Parathyroid adenoma (tissue), 2 donors: ENCODE data around the gene HERC4.
"Not testable (repeated sequence)": the region's sequence is repeated elsewhere in the genome, so short reads cannot be mapped to it uniquely, and the experiment has no call there.

ENCODE experiments used
- H2AFZ ChIP-seq: fragments of 300-600 bp; sonication (generic); one replicate; pipeline ENCODE4 v1.7.0; 2017; ENCODE audit warnings: antibody characterized with exemption, mild to moderate bottlenecking
- H3K27ac ChIP-seq: fragments of 300-600 bp; sonication (generic); one replicate; pipeline ENCODE4 v1.7.0; 2017
- H3K27me3 ChIP-seq: fragments of 300-600 bp; sonication (generic); one replicate; pipeline ENCODE4 v1.7.0; 2017; ENCODE audit warnings: low read length; ENCODE audit not compliant: control insufficient read depth, insufficient read depth
- H3K36me3 ChIP-seq: fragments of 300-600 bp; sonication (generic); one replicate; pipeline ENCODE4 v1.7.0; 2017; ENCODE audit warnings: low read length; ENCODE audit not compliant: control insufficient read depth, insufficient read depth
- H3K4me1 ChIP-seq: fragments of 300-600 bp; sonication (generic); one replicate; pipeline ENCODE4 v1.7.0; 2017; ENCODE audit warnings: control low read depth
- H3K4me2 ChIP-seq: fragments of 300-600 bp; sonication (generic); one replicate; pipeline ENCODE4 v1.7.0; 2017; ENCODE audit warnings: low read length
- H3K4me3 ChIP-seq: fragments of 300-600 bp; sonication (generic); one replicate; pipeline ENCODE4 v1.7.0; 2017; ENCODE audit warnings: low read depth, low read length
- H3K79me2 ChIP-seq: fragments of 300-600 bp; sonication (generic); one replicate; pipeline ENCODE4 v1.7.0; 2017; ENCODE audit warnings: control low read depth
- H3K9ac ChIP-seq: fragments of 300-600 bp; sonication (generic); one replicate; pipeline ENCODE4 v1.7.0; 2017; ENCODE audit warnings: mild to moderate bottlenecking
- H3K9me3 ChIP-seq: fragments of 300-600 bp; sonication (generic); one replicate; pipeline ENCODE4 v1.7.0; 2017; ENCODE audit warnings: low read length; ENCODE audit not compliant: control insufficient read depth
- CTCF ChIP-seq: fragments of 300-600 bp; sonication (generic); IDR thresholded peaks from one replicate; pipeline ENCODE4 v1.7.0; 2017; ENCODE audit warnings: antibody characterized with exemption, mild to moderate bottlenecking
- donor health status: primary hyperparathyroidism.

Gene HERC4

GRCh38 chr10:68081916-68082315 lies 6.8 kb upstream of the HERC4 start:
- no peak overlapping the region for H3K4me2 ChIP-seq
- H3K4me1 ChIP-seq, result no peaks in the 10 kb centered on the region
- no peak overlapping the region for H3K27ac ChIP-seq
- no peaks in the 10 kb centered on the region for H3K79me2 ChIP-seq
- H3K36me3 ChIP-seq, result no peaks in the 10 kb centered on the region
- no peaks in the 10 kb centered on the region for H3K9me3 ChIP-seq
- no peak overlapping the region for H2AFZ ChIP-seq
- TF ChIP-seq CTCF, result no peak
- H3K27me3 ChIP-seq, result no peaks in the 10 kb centered on the region
- H3K4me3 ChIP-seq, result no peak overlapping the region
- no peak overlapping the region for H3K9ac ChIP-seq

- TF ChIP-seq CTCF, result no peak
- Histone ChIP-seq H3K4me1 (no peaks in the 10 kb centered on the region), H2AFZ (no peak overlapping the region), H3K4me3 (no peak overlapping the region), H3K79me2 (no peaks in the 10 kb centered on the region), H3K9me3 (no peaks in the 10 kb centered on the region), H3K27ac (no peak overlapping the region), H3K27me3 (no peaks in the 10 kb centered on the region), H3K9ac (no peak overlapping the region), H3K36me3 (no peaks in the 10 kb centered on the region), H3K4me2 (no peak overlapping the region)
Observed at GRCh38 chr10:68080853-68081431, 5.9 kb upstream of the HERC4 start.

- no peak overlapping the region for H3K4me2 ChIP-seq
- H3K79me2 ChIP-seq, result peaks cover under 1% of the 10 kb centered on the region
- H3K9ac ChIP-seq, result no peak overlapping the region
- H3K27me3 ChIP-seq, result no peaks in the 10 kb centered on the region
- H3K27ac ChIP-seq, result no peak overlapping the region
- TF ChIP-seq CTCF, result no peak
- H3K4me1 ChIP-seq, result peaks cover 5% of the 10 kb centered on the region
- H2AFZ ChIP-seq, result no peak overlapping the region
- no peaks in the 10 kb centered on the region for H3K36me3 ChIP-seq
- H3K4me3 ChIP-seq, result no peak overlapping the region
- no peaks in the 10 kb centered on the region for H3K9me3 ChIP-seq
Observed at GRCh38 chr10:68079434-68079833, 4.4 kb upstream of the HERC4 start.

- no peaks in the 10 kb centered on the region for H3K9me3 ChIP-seq
- no peaks in the 10 kb centered on the region for H3K36me3 ChIP-seq
- no peak overlapping the region for H3K4me2 ChIP-seq
- no peak overlapping the region for H2AFZ ChIP-seq
- H3K9ac ChIP-seq, result no peak overlapping the region
- no peak for TF ChIP-seq CTCF
- H3K4me1 ChIP-seq, result peaks cover 5% of the 10 kb centered on the region
- H3K27ac ChIP-seq, result no peak overlapping the region
- no peaks in the 10 kb centered on the region for H3K27me3 ChIP-seq
- H3K79me2 ChIP-seq, result peaks cover 9% of the 10 kb centered on the region
- H3K4me3 ChIP-seq, result no peak overlapping the region
Observed at GRCh38 chr10:68077026-68077425, 1.9 kb upstream of the HERC4 start.

- not testable (repeated sequence) for H3K9me3 ChIP-seq, H3K4me1 ChIP-seq, H3K27me3 ChIP-seq, H3K9ac ChIP-seq, H3K27ac ChIP-seq, H3K4me3 ChIP-seq, H3K4me2 ChIP-seq, H3K36me3 ChIP-seq
- Histone ChIP-seq H3K79me2 (peaks cover 12% of the 10 kb centered on the region), H2AFZ (peak overlapping the region; percentile 99)
Observed at GRCh38 chr10:68076081-68076480, 998 bp upstream of the HERC4 start.
